Keratinocyte (primary cell): ENCODE results near the gene CXCL12. TPM values are rescaled to one million over a fixed set of nuclear protein-coding genes. Genes with fewer than 3 reads are reported as not detected.

ENCODE experiments used
- DNase-seq: peaks from one replicate; pipeline ENCODE4 v3.0.0-alpha.2; 2011; ENCODE audit warnings: low read depth, missing footprints, low spot score
- FAIRE-seq: peaks from 2 replicates; lab custom pipeline; 2011; peaks lifted over from hg19 to GRCh38; lab: Jason Lieb, UNC
- H2AFZ ChIP-seq: 2 replicates; pipeline ENCODE4 v1.6.0; 2012; ENCODE audit warnings: low read length, control low read depth, inconsistent platforms; ENCODE audit not compliant: control insufficient read depth
- H3K27ac ChIP-seq: 2 replicates; pipeline ENCODE4 v1.5.1; 2011; ENCODE audit warnings: low read length; ENCODE audit not compliant: control insufficient read depth, insufficient read depth
- H3K27me3 ChIP-seq: 3 replicates; pipeline ENCODE4 v1.6.0; 2011; ENCODE audit warnings: low read length; ENCODE audit not compliant: control insufficient read depth, insufficient read depth; ENCODE audit errors: extremely low read depth
- H3K36me3 ChIP-seq, 2 experiments: 2 replicates in 1 of 2; 3 replicates in 1 of 2; pipeline ENCODE4 v1.5.1; 2011; ENCODE audit warnings: low read length in 2 of 2, mild to moderate bottlenecking in 1 of 2; ENCODE audit not compliant: control insufficient read depth in 2 of 2, insufficient read depth in 2 of 2; ENCODE audit errors: extremely low read depth in 1 of 2
- H3K4me1 ChIP-seq: 3 replicates; pipeline ENCODE4 v1.5.1; 2011; ENCODE audit warnings: low read length; ENCODE audit not compliant: control insufficient read depth, insufficient read depth; ENCODE audit errors: extremely low read depth
- H3K4me2 ChIP-seq: 3 replicates; pipeline ENCODE4 v1.6.0; 2011; ENCODE audit warnings: low read depth, low read length; ENCODE audit not compliant: control insufficient read depth, insufficient read depth; ENCODE audit errors: extremely low read depth
- H3K4me3 ChIP-seq, 3 experiments: fragments of 200-600 bp in 1 of 3; sonication (generic) in 1 of 3; 2 replicates in 2 of 3; 3 replicates in 1 of 3; pipeline ENCODE4 v1.5.1; 2011 to 2016; ENCODE audit warnings: low read length in 3 of 3, mild to moderate bottlenecking in 3 of 3, control low read depth in 2 of 3, inconsistent platforms in 1 of 3, low read depth in 1 of 3, mixed read lengths in 1 of 3, mixed run types in 1 of 3, moderate library complexity in 1 of 3; ENCODE audit not compliant: control insufficient read depth in 2 of 3, insufficient read depth in 2 of 3; ENCODE audit errors: extremely low read depth in 1 of 3
- H3K79me2 ChIP-seq: 2 replicates; pipeline ENCODE4 v1.6.0; 2012; ENCODE audit warnings: low read length; ENCODE audit not compliant: control insufficient read depth, insufficient read depth
- H3K9ac ChIP-seq: 3 replicates; pipeline ENCODE4 v1.6.0; 2011; ENCODE audit warnings: low read length; ENCODE audit not compliant: control insufficient read depth, insufficient read depth; ENCODE audit errors: extremely low read depth
- H3K9me1 ChIP-seq: 3 replicates; pipeline ENCODE4 v1.6.0; 2011; ENCODE audit warnings: low read length; ENCODE audit not compliant: control insufficient read depth, insufficient read depth; ENCODE audit errors: extremely low read depth
- H3K9me3 ChIP-seq: 2 replicates; pipeline ENCODE4 v1.5.1; 2012; ENCODE audit warnings: low read depth, low read length; ENCODE audit not compliant: control insufficient read depth
- H4K20me1 ChIP-seq: 3 replicates; pipeline ENCODE4 v1.6.0; 2011; ENCODE audit warnings: low read length; ENCODE audit not compliant: control insufficient read depth, insufficient read depth; ENCODE audit errors: extremely low read depth
- CTCF ChIP-seq, 3 experiments: IDR thresholded peaks in 1 of 3; conservative IDR thresholded peaks in 1 of 3; optimal IDR thresholded peaks in 1 of 3; 2 replicates in 2 of 3; 3 replicates in 1 of 3; pipeline versions ENCODE3 to v1.5.1; 2011; ENCODE audit warnings: low read length in 3 of 3, mild to moderate bottlenecking in 3 of 3, moderate library complexity in 2 of 3, control low read depth in 1 of 3, inconsistent platforms in 1 of 3; ENCODE audit not compliant: insufficient read depth in 2 of 3; ENCODE audit errors: extremely low read depth in 1 of 3
- EZH2 ChIP-seq: IDR thresholded peaks from one replicate; pipeline ENCODE4 v1.6.1; 2012; ENCODE audit warnings: inconsistent platforms, mild to moderate bottlenecking, low read length, moderate library complexity
- dilution Hi-C: fragments of 300-500 bp; cut with MboI; formaldehyde crosslinking; loops from one replicate; pipeline ENCODE4 v1.7.0; 2020; ENCODE audit warnings: low sequenced_read_pairs; ENCODE audit not compliant: extremely low pct_ligation_motif_present
- polyA plus RNA-seq, 5 experiments: library from polyadenylated mRNA; depleted of rRNA in 3 of 5; stranded (reverse) in 3 of 5; stranded (forward) in 1 of 5; unstranded in 1 of 5; fragments of >200 nt; gene quantifications; 1 replicate in 1 of 5; 2 replicates in 3 of 5; 3 replicates in 1 of 5; pipeline versions ENCODE4 v1.2.1 to v1.2.3, GENCODE V29; 2011 to 2012; ENCODE audit warnings: missing spikeins in 2 of 5, low read depth in 1 of 5, low replicate concordance in 1 of 5

CXCL12 gene
- polyA plus RNA-seq, 1 donor (not counting 4 experiments of a cell fraction or from before 2014, with no cell fraction given): not detected

GRCh38 chr10:44334621-44335184 lies 50.2 kb downstream of the CXCL12 start:
- DNase-seq (no peak), FAIRE-seq (no peak)
- Histone ChIP-seq H3K4me2 (no peak overlapping the region), H2AFZ (no peak overlapping the region), H3K36me3 (no peaks in the 10 kb centered on the region), H3K9me1 (no peaks in the 10 kb centered on the region), H3K9ac (no peak overlapping the region), H3K27ac (no peak overlapping the region), H3K79me2 (no peaks in the 10 kb centered on the region), H3K9me3 (no peaks in the 10 kb centered on the region), H4K20me1 (no peaks in the 10 kb centered on the region), H3K4me3 (no peak overlapping the region), H3K4me1 (no peaks in the 10 kb centered on the region), H3K27me3 (no peaks in the 10 kb centered on the region)
- TF ChIP-seq EZH2 (no peak), CTCF (optimal IDR thresholded peaks at IDR 0.05 in 1 of 3, IDR thresholded peaks at IDR 0.05 in 1 of 3, conservative IDR thresholded peaks at IDR 0.05 in 1 of 3; ENCODE audit: extremely low read depth in 1 of 3, insufficient read depth in 2 of 3, low read length in 3 of 3) (no peak)
- dilution Hi-C loops: no loop called here

GRCh38 chr10:44334091-44334490 lies 50.8 kb downstream of the CXCL12 start:
- DNase-seq (no peak), FAIRE-seq (no peak)
- no peaks in the 10 kb centered on the region for H4K20me1 ChIP-seq
- H3K9me1 ChIP-seq: no peaks in the 10 kb centered on the region
- TF ChIP-seq EZH2 (no peak), CTCF (optimal IDR thresholded peaks at IDR 0.05 in 1 of 3, IDR thresholded peaks at IDR 0.05 in 1 of 3, conservative IDR thresholded peaks at IDR 0.05 in 1 of 3; ENCODE audit: extremely low read depth in 1 of 3, insufficient read depth in 2 of 3, low read length in 3 of 3) (no peak)
- H3K9ac ChIP-seq: no peak overlapping the region
- no peaks in the 10 kb centered on the region for H3K4me1 ChIP-seq
- H3K27ac ChIP-seq: no peak overlapping the region
- no peaks in the 10 kb centered on the region for H3K27me3 ChIP-seq
- H3K4me3 ChIP-seq: no peak overlapping the region
- no peaks in the 10 kb centered on the region for H3K79me2 ChIP-seq
- no peaks in the 10 kb centered on the region for H3K36me3 ChIP-seq
- dilution Hi-C loops: no loop called here
- no peak overlapping the region for H3K4me2 ChIP-seq
- H3K9me3 ChIP-seq: no peaks in the 10 kb centered on the region
- H2AFZ ChIP-seq: no peak overlapping the region
